Gastroesophageal sphincter (tissue), 3 donors: Measurements from ENCODE around the gene TBC1D10B.

Source experiments
- CTCF ChIP-seq, 4 experiments: fragments of 200-600 bp in 2 of 4; fragments of 450-650 bp in 2 of 4; sonication (generic) in 1 of 4; IDR thresholded peaks; one replicate each; pipeline ENCODE4 v1.5.1; 2017 to 2019; ENCODE audit warnings: antibody characterized with exemption in 4 of 4, mild to moderate bottlenecking in 2 of 4, moderate library complexity in 2 of 4
- EP300 ChIP-seq: sonication (generic); formaldehyde crosslinking; IDR thresholded peaks from one replicate; pipeline ENCODE4 v1.6.1; 2017; ENCODE audit warnings: antibody characterized with exemption, mild to moderate bottlenecking
- POLR2AphosphoS5 ChIP-seq: sonication (generic); formaldehyde crosslinking; IDR thresholded peaks from one replicate; pipeline ENCODE4 v1.6.1; 2017; ENCODE audit warnings: antibody characterized with exemption

GRCh38 chr16:30395155-30395991, 25.1 kb upstream of the TBC1D10B start, which contains the start of gene ZNF48:
- TF ChIP-seq CTCF (IDR thresholded peaks at IDR 0.05) (peak in 3 of 4 experiments; percentile 48 to 61 (median 57)), POLR2AphosphoS5 (peak; percentile 54), EP300 (no peak)
